ENCODE results near the gene ARHGAP20. TPM values are rescaled to one million over a fixed set of nuclear protein-coding genes. Genes with fewer than 3 reads are reported as not detected.

ARHGAP20 gene, protein sequence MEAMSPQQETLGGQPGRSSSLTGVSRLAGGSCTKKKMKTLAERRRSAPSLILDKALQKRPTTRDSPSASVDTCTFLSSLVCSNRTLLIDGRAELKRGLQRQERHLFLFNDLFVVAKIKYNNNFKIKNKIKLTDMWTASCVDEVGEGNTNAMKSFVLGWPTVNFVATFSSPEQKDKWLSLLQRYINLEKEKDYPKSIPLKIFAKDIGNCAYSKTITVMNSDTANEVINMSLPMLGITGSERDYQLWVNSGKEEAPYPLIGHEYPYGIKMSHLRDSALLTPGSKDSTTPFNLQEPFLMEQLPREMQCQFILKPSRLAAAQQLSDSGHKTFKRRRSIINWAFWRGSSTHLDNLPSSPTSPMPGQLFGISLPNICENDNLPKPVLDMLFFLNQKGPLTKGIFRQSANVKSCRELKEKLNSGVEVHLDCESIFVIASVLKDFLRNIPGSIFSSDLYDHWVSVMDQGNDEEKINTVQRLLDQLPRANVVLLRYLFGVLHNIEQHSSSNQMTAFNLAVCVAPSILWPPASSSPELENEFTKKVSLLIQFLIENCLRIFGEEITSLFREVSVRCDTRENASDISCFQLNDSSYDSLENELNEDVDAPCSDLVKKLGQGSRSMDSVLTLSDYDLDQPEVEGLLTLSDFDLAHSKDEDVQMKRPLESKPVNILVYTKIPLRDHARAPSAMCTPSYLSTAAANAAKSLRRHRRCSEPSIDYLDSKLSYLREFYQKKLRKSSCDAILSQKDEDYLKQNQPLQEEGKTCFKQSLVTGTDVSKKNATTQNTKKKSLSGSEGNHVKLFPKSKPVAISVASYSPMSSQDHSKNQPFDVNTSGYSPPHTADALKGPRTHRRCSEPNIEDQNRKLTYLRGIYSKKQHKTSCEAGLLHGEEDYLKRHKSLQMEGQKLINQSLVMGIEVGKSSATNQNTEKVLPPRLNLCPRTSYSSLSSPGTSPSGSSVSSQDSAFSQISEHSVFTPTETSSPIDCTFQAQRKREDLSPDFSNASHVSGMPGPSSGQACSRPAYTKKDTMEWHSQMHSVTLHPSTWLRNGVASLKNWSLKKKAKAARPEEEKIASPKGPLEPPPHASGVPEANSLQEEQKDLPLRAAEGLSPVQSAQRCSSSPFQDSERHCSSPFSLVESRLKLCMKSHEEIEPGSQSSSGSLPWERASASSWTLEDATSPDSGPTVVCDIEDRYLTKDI
- total RNA-seq = 9.8 and 10.3 TPM in 2 replicates

DNA sequence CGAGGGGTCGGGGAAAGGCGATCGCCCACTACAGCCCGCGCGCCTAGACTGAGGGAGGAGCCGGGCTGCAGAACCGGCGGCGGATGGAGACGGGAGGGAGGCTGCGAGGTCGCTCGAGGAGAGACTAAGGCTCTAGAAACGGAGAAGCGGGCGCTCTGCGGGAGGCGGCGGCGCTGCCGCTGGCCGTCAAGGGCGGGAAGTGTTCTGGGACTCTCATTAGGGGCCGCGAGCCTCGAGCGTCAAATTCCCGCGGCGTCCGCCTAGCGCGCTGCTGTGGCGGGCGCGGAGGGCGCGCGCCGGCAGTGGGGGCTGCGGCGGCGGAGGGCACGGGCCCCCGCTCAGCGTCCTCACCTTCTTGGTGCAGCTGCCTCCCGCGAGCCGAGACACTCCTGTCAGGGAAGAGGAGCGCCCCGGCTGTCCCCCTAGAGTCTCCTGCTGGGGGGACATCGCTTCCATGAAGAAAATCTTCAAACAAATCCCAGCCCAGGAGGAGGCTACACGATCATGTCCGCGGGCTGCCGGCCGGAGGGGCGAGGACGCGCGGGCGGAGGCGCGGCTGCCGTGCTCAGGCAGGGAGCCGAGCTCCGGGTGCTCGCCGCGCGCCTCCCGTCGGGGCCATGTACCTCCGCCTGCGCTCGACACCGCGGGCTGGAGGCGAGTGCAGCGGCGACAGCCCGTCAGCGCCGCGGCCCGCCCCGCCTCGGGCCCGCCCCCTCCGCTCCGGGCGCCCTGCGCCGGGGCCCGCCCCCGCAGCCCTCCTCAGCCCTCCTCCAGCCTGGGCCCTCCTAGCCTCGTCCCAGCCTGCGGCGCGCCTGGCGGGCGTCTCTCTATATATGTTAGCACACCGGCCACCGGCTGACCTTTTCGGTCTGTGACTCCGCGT, at the start of gene ARHGAP20:
Gene ARHGAP20 (minus strand): TSS at position 662 of the 883 bp plus-strand sequence. CDS start 206 bp downstream, at position 456.

